Right ventricle myocardium inferior (tissue), 1 donor: ENCODE data around the gene RILPL2. TPM values are rescaled to one million over a fixed set of nuclear protein-coding genes. Genes with fewer than 3 reads are reported as not detected.
"Not testable (repeated sequence)": the region's sequence is repeated elsewhere in the genome, so short reads cannot be mapped to it uniquely, and the experiment has no call there.

Source experiments
- ATAC-seq: fragments of 200-7000 bp; cut with Tn5 transposase; one replicate; pipeline ENCODE4 v1.9.1; 2020; ENCODE audit warnings: mild to moderate bottlenecking, moderate library complexity
- DNase-seq: peaks from one replicate; pipeline ENCODE4 v3.0.0; 2021; ENCODE audit errors: missing footprints
- intact Hi-C: fragments of 100-400 bp; cut with DNase I; formaldehyde crosslinking; loops from one replicate; pipeline ENCODE4 v1.11.0; 2022
- total RNA-seq: library from RNA; stranded (reverse); fragmentation: NEBNext Ultra II Directional; extraction: Animal tissue kit (Norgen Biotek cat#: 25700); gene quantifications from one replicate; pipeline ENCODE4 v1.2.1, GENCODE V29; 2021
- donor health status: DM: no; HTN: yes; CAD: no; lungs with severe emphysema.

RILPL2 gene
- total RNA-seq, 1 donor from 2014 or later, result 2.0 TPM

DNA sequence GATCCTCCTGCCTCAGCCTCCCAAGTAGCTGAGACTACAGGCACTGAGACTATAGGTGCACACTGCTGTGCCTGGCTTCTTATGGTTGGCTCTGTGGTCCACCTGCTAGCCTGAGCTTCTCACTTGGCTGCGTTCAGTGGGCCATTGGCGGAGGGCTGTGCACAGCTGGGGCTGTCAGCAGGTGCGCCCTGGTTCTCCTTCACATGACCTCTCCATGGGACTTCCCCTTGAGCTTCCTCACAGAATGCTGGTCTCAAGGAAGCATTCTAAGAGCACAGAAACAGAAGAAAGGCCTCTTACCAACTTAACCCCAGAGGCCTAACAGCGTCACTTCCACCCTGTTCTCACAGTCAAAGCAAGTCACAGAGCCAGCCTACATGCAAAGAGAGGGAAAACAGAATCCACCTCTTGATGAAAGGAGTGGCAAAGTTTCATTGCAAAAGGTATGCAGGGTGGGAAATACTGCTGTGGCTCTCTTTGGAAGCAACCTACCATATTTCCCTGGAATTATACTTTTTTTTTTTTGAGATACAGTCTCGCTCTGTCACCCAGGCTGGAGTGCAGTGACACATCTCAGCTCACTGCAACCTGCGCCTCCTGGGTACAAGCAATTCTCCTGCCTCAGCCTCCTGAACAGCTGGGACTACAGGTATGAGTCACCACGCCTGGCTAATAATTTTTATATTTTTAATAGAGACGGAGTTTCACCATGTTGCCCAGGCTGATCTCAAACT is 9.3 kb downstream of the RILPL2 start:
- intact Hi-C loops, result no loop called here
- ATAC-seq, result no peak

DNA sequence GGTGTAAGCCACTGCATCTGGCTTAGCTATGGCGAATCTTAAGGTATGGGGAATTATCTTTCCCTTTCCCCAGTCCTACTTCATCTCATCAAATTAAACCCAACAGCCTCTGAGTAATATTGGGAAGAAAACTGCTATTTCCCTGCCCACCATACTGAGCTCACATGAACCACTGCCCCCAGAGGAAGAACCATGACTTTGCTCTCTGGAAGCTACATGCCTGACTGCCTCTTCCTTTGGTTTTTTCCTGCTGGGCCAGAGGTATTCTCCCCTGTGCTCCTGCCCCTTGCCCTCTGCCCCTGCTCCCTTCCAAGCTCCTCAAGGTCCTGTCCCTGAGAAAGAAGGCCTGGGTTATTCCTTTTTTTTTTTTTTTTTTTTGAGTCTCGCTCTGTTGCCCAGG is 15.2 kb downstream of the RILPL2 start:
- no peak for ATAC-seq
- no peak for DNase-seq
- intact Hi-C loops, result no loop called here

More for the DNA sequence above, 9.3 kb downstream of the RILPL2 start:
- DNase-seq, result no peak

- DNase-seq (no peak), ATAC-seq (no peak)
- intact Hi-C loops, result no loop called here
Observed at GRCh38 chr12:123410041-123410412, 26.5 kb downstream of the RILPL2 start.

DNA sequence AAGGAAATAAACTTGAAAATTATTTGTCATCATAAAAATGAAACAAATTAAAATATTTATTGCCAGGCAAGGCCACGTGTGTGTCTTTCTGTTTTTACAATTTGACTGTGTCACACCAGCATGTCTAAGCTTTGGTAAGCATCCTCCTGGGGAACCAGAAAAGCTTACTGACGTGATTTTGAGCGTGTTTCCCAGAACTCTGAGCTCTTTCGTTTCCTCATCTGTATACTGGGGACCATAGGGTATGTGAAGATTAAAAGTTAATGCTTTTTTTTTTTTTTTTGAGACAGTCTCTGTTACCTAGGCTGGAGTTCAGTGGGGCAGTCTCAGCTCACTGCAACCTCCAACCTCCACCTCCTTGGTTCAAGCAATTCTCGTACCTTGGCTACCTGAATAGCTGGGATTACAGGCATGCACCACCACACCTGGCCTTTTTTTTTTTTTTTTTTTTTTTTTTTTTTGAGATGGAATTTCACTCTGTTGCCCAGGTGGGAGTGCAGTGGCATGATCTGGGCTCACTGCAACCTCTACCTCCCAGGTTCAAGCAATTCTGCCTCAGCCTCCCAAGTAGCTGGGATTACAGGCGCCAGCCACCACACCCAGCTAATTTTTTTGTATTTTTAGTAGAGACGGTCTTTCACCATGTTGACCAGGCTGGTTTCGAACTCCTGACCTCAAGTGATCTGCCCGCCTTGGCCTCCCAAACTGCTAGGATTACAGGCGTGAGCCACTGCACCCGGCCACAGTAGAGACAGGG is 27.0 kb downstream of the RILPL2 start:
- intact Hi-C loops, DNase-seq, ATAC-seq: not testable (repeated sequence)

DNA sequence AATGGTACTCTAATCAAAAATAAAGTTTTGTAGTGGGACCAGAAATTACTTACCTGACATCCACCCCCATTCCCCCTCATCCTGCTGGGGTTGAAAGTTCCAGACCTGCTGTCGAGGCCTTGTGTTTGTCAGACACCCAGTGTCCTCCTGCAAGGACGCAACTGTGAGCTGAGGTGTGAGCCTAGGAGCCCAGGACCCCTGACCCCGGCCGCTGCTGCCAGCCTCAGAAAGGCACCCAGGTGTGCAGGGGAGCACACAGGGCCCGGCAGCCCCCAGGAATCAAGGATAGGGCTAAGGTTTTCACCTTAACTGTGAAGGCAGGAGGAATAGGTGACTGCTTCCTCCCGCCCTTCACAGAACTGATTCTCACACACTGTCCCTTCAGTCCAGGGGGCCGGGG is 27.9 kb downstream of the RILPL2 start:
- intact Hi-C loops, DNase-seq, ATAC-seq: not testable (repeated sequence)

- intact Hi-C loops, DNase-seq, ATAC-seq: not testable (repeated sequence)
Observed at GRCh38 chr12:123407934-123408333, 28.6 kb downstream of the RILPL2 start.

- ATAC-seq, DNase-seq: not testable (repeated sequence)
Observed at GRCh38 chr12:123407269-123407668, 29.2 kb downstream of the RILPL2 start.

GRCh38 chr12:123404581-123404980 is 31.9 kb downstream of the RILPL2 start:
- DNase-seq (no peak), ATAC-seq (no peak)
- intact Hi-C loops, result no loop called here

More at GRCh38 chr12:123407269-123407668, 29.2 kb downstream of the RILPL2 start:
- intact Hi-C loops, result not testable (repeated sequence)

DNA sequence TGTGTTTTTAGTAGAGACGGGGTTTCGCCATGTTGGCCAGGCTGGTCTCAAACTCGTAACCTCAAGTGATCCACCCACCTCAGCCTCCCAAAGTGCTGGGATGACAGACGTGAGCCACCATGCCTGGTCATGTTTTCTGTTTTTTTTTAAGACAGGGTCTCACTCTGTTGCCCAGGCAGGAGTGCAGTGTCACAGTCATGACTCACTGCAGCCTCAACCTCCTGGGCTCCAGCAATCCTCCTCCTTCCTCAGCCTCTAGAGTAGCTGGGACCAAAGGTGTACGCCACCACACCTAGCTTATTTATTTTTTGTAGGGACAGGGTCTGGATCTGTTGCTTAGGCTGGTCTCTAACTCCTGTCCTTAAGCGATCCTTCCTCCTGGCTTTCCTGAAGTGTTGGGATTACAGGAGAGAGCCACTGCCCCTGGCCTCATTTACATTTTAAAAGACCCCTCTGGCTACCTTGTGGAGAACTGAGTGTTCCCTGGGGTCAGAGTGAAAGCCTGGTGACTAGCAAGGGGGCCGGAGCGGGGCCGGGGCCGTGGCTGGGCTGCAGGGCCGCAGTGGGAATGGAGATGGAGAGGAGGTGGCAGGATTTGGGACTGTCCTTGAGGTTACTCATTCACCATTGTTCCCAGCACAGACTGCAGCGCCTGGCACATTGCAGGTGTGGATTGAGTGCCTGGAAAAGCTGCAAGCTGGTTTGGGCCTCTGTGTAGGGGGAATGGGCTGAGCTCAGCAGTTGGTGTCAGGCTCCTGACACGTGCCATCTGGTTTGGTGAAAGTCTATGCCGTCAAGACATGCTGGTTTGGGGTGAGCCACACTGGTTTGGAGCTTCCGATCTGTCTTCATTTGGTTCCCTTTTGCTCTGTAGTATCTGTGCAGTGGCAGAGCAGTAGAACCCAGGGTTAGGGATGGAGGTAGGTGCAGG is 34.5 kb downstream of the RILPL2 start:
- intact Hi-C loops, result no loop called here
- no peak for DNase-seq
- no peak for ATAC-seq

DNA sequence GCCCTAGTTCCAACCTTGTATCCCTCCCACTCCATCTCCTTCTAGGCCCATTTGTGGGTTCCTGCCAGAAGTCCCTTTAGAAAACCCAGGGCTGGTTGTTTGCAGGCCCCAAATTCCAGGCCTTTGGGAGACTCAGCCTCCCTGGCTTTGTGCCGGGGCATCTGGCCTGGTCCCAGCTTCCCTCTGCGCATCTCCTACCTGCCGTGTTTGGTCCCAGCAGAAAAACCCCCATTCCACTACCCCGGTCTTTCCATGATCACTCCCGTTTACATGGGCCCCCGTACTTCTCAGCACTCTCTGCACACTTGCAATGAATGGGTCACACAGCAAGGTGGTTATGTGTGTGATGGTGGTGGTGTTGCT is 37.2 kb downstream of the RILPL2 start:
- intact Hi-C loops, result no loop called here
- no peak for DNase-seq
- no peak for ATAC-seq

DNA sequence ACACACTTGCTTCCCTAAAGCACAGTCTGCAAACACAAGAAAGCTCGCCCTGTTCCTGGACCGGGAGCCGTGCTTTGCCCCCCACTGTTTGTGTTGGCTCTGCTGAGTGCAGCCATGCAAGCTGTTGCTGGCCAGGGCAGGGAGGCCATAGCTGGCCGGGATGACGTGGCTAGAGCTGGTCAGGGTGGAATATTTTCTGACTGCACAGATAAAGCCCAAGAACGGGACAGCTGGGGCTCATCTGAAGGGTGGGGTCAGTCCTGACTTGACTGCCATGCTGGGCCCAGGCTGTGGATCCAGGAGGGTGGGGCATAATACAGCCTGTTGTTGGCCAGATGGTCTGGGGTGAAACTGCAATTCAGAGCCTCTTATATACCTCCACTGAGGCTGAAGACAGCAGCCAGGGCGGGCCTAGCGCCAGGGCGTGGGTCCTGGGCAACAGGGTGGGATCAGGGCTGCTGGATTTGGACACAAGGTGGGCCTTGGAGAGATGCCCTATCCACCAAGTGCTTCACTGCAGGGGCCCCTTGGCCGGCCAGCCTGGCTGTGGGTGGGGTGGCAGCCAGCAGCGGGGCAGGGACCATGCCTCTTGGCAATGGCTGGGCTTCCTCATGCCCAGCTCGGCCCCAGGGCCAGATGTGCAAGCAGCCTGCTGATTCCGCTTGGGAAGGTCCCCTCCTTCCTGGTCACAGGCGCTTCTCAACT is 37.8 kb downstream of the RILPL2 start:
- ATAC-seq (peak; percentile 92), DNase-seq (peak; percentile 69)
- intact Hi-C loops, result no loop called here

- ATAC-seq (no peak), DNase-seq (no peak)
- intact Hi-C loops, result no loop called here
Observed at GRCh38 chr12:123398177-123398549, 38.3 kb downstream of the RILPL2 start.

DNA sequence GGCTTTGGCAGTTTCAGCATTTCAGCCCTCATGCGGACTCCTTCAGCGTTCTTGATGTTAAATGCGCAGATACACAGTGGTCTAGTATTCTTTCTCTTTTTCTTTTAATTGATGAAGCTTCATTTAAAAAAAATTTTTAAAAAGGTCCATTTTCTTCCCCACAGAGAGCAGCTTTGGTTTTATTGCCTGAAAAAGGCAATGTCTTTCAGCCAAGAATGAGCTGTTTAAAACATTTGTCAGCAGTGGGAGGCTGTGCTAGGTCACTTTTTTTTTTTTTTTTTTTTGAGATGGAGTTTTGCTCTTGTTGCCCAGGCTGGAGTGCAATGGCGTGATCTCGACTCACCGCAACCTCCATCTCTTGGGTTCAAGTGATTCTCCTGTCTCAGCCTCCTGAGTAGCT is 39.1 kb downstream of the RILPL2 start:
- no peak for ATAC-seq
- intact Hi-C loops, result no loop called here
- DNase-seq, result no peak

- intact Hi-C loops, result no loop called here
- no peak for ATAC-seq
Observed at GRCh38 chr12:123396954-123397353, 39.5 kb downstream of the RILPL2 start.

GRCh38 chr12:123396543-123396942 is 39.9 kb downstream of the RILPL2 start:
- no peak for ATAC-seq
- DNase-seq, result no peak
- intact Hi-C loops, result no loop called here

More at GRCh38 chr12:123396954-123397353, 39.5 kb downstream of the RILPL2 start:
- DNase-seq, result no peak

GRCh38 chr12:123395236-123395635 is 41.2 kb downstream of the RILPL2 start:
- intact Hi-C loops, result no loop called here
- no peak for ATAC-seq
- DNase-seq, result no peak

DNA sequence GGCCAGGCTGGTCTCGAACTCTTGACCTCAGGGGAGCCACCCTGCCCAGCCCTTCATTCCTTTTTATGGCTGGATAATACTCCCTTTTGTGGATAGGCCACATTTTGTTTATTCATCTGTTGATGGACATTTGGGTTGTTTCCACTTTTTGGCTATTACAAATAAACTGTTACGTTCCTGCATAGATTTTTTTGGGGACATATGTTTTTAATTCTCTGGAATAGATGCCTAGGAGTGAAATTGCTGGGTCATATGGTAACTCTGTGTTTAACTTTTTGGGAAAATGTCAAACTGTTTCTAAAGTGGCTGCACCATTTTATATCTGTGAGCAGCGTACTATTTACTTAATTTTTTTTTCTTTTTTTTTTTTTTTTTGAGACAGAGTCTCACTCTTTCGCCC is 42.7 kb downstream of the RILPL2 start:
- ATAC-seq (no peak), DNase-seq (no peak)
- intact Hi-C loops, result no loop called here

GRCh38 chr12:123391546-123392343 is 44.7 kb downstream of the RILPL2 start:
- DNase-seq, result no peak
- intact Hi-C loops, result no loop called here
- no peak for ATAC-seq
